ENCODE results near the gene ZNF19.
A peak's percentile ranks its signal among the peaks of the same experiment; 100 is the strongest.

Gene ZNF19

GRCh38 chr16:71489122-71489521 lies at the start of gene ZNF19:
Gene ZNF19 (minus strand): TSS chr16:71489324. CDS start chr16:71482114, 7,210 bp downstream.
- no peak for DNase-seq

- DNase-seq = peak; percentile 54
Observed at GRCh38 chr16:71537643-71538042, 48.5 kb upstream of the ZNF19 start.

GRCh38 chr16:71536752-71537499 lies 47.8 kb upstream of the ZNF19 start:
- no peak for DNase-seq

- DNase-seq = no peak
Observed at GRCh38 chr16:71532366-71532765, 43.2 kb upstream of the ZNF19 start.

GRCh38 chr16:71528863-71529262 lies 39.7 kb upstream of the ZNF19 start:
- no peak for DNase-seq

- DNase-seq = no peak
Observed at GRCh38 chr16:71528257-71528656, 39.1 kb upstream of the ZNF19 start.

- peak; percentile 28 for DNase-seq
Observed at GRCh38 chr16:71526111-71526631, 37.0 kb upstream of the ZNF19 start, which contains the start of gene CHST4. Gene CHST4 (plus strand): TSS chr16:71526426. CDS start chr16:71536678, 10,252 bp downstream.

- no peak for DNase-seq
Observed at GRCh38 chr16:71524566-71525553, 35.7 kb upstream of the ZNF19 start.

- DNase-seq = no peak
Observed at GRCh38 chr16:71520550-71520949, 31.4 kb upstream of the ZNF19 start.

GRCh38 chr16:71515026-71515425 lies 25.9 kb upstream of the ZNF19 start:
- no peak for DNase-seq

GRCh38 chr16:71514476-71514875 lies 25.4 kb upstream of the ZNF19 start:
- DNase-seq = no peak

- DNase-seq = no peak
Observed at GRCh38 chr16:71513302-71513701, 24.2 kb upstream of the ZNF19 start.

GRCh38 chr16:71507061-71507460 lies 17.9 kb upstream of the ZNF19 start:
- DNase-seq = no peak

GRCh38 chr16:71504901-71505300 lies 15.8 kb upstream of the ZNF19 start:
- no peak for DNase-seq

GRCh38 chr16:71504051-71504450 lies 14.9 kb upstream of the ZNF19 start:
- peak; percentile 32 for DNase-seq

- DNase-seq = no peak
Observed at GRCh38 chr16:71501547-71501946, 12.4 kb upstream of the ZNF19 start.

GRCh38 chr16:71500964-71501363 lies 11.8 kb upstream of the ZNF19 start:
- DNase-seq = no peak

GRCh38 chr16:71499775-71500364 lies 10.7 kb upstream of the ZNF19 start:
- peak; percentile 56 for DNase-seq

GRCh38 chr16:71498031-71498430 lies 8.9 kb upstream of the ZNF19 start:
- DNase-seq = no peak

- no peak for DNase-seq
Observed at GRCh38 chr16:71493213-71493612, 4.1 kb upstream of the ZNF19 start.

- no peak for DNase-seq
Observed at GRCh38 chr16:71492786-71493185, 3.7 kb upstream of the ZNF19 start.

- DNase-seq = no peak
Observed at GRCh38 chr16:71491054-71491453, 1.9 kb upstream of the ZNF19 start.

GRCh38 chr16:71490361-71490760 lies 1.2 kb upstream of the ZNF19 start:
- no peak for DNase-seq

Measured in stimulated activated CD8-positive, alpha-beta memory T cell treated with anti-CD3 and anti-CD28 coated beads, Interleukin-4, amount 100 ng/mL, for 48 hours (primary cell).